Measurements from ENCODE around the gene NT5DC4. TPM values are rescaled to one million over a fixed set of nuclear protein-coding genes. Genes with fewer than 3 reads are reported as not detected.

The NT5DC4 gene
- total RNA-seq, 1 donor from 2014 or later = not detected

GRCh38 chr2:112691881-112692281, 28.9 kb upstream of the NT5DC4 start:
- H3K36me3 Mint-ChIP-seq (ENCODE audit: low read depth, unreplicated experiment) = no peaks in the 10 kb centered on the region
- TF ChIP-seq, protein P1, sequence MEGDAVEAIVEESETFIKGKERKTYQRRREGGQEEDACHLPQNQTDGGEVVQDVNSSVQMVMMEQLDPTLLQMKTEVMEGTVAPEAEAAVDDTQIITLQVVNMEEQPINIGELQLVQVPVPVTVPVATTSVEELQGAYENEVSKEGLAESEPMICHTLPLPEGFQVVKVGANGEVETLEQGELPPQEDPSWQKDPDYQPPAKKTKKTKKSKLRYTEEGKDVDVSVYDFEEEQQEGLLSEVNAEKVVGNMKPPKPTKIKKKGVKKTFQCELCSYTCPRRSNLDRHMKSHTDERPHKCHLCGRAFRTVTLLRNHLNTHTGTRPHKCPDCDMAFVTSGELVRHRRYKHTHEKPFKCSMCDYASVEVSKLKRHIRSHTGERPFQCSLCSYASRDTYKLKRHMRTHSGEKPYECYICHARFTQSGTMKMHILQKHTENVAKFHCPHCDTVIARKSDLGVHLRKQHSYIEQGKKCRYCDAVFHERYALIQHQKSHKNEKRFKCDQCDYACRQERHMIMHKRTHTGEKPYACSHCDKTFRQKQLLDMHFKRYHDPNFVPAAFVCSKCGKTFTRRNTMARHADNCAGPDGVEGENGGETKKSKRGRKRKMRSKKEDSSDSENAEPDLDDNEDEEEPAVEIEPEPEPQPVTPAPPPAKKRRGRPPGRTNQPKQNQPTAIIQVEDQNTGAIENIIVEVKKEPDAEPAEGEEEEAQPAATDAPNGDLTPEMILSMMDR (IDR thresholded peaks at IDR 0.05; ENCODE audit: unreplicated experiment) = no peak
- H3K4me3 Mint-ChIP-seq (ENCODE audit: unreplicated experiment) = no peak overlapping the region
- peaks cover 2% of the 10 kb centered on the region for H3K27me3 Mint-ChIP-seq (ENCODE audit: unreplicated experiment)
- H3K27ac Mint-ChIP-seq (ENCODE audit: unreplicated experiment) = peak overlapping the region; percentile 25
- H3K9me3 Mint-ChIP-seq (ENCODE audit: unreplicated experiment) = no peaks in the 10 kb centered on the region
- no peak for DNase-seq (ENCODE audit: low spot score)
- peaks cover 29% of the 10 kb centered on the region for H3K4me1 Mint-ChIP-seq (ENCODE audit: unreplicated experiment)

DNA sequence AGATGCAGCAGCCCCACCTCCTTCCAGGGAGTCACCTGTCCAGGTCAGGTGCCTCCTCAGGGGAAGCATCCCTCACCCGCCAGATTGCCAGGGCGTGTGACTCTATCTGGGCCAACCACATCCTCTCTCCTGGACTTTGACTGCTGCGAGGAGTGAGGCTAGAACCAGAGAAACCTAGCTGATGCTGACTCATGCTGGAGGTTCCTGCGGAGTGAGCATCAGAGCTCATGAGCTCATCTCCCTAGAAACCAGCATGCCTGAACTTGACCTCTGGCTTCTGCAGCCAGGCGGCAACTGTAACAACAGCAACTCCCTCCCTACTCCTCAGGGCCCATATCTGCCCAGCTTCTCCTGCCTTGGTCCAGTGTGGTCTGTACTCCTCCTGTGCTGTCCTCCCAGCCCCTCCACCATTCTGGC, 28.3 kb upstream of the NT5DC4 start:
- H3K9me3 Mint-ChIP-seq (ENCODE audit: unreplicated experiment) = no peaks in the 10 kb centered on the region
- H3K4me1 Mint-ChIP-seq (ENCODE audit: unreplicated experiment) = peaks cover 27% of the 10 kb centered on the region
- H3K27ac Mint-ChIP-seq (ENCODE audit: unreplicated experiment) = no peak overlapping the region
- DNase-seq (ENCODE audit: low spot score) = no peak
- H3K36me3 Mint-ChIP-seq (ENCODE audit: low read depth, unreplicated experiment) = no peaks in the 10 kb centered on the region
- no peak overlapping the region for H3K4me3 Mint-ChIP-seq (ENCODE audit: unreplicated experiment)
- TF ChIP-seq, protein P1 (IDR thresholded peaks at IDR 0.05; ENCODE audit: unreplicated experiment) = no peak
- peaks cover 2% of the 10 kb centered on the region for H3K27me3 Mint-ChIP-seq (ENCODE audit: unreplicated experiment)

DNA sequence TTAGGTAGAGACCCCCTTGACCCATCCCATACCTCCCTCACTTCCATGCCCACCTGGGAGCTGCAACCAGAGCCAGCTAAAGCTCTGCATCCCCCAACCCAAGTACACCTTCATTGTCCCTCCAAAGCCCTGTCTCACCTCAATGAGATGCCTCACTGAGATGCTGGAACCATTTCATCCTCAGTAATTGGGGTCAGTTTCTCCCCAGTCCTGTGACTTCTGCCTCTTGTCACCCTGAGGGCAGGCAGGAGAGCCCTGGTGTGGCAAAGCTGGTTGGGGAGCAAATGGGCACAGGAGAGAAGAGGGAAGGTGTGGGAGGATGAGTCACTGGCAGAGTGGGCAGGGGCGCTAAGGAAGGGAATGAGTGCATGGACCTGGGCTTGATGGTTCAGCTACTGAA, 27.9 kb upstream of the NT5DC4 start:
- DNase-seq (ENCODE audit: low spot score) = no peak
- TF ChIP-seq, protein P1 (IDR thresholded peaks at IDR 0.05; ENCODE audit: unreplicated experiment) = no peak
- no peaks in the 10 kb centered on the region for H3K9me3 Mint-ChIP-seq (ENCODE audit: unreplicated experiment)
- H3K27ac Mint-ChIP-seq (ENCODE audit: unreplicated experiment) = no peak overlapping the region
- H3K4me1 Mint-ChIP-seq (ENCODE audit: unreplicated experiment) = peaks cover 27% of the 10 kb centered on the region
- no peak overlapping the region for H3K4me3 Mint-ChIP-seq (ENCODE audit: unreplicated experiment)
- no peaks in the 10 kb centered on the region for H3K36me3 Mint-ChIP-seq (ENCODE audit: low read depth, unreplicated experiment)
- H3K27me3 Mint-ChIP-seq (ENCODE audit: unreplicated experiment) = peaks cover 2% of the 10 kb centered on the region

GRCh38 chr2:112693596-112693995, 27.2 kb upstream of the NT5DC4 start:
- peaks cover 22% of the 10 kb centered on the region for H3K4me1 Mint-ChIP-seq (ENCODE audit: unreplicated experiment)

DNA sequence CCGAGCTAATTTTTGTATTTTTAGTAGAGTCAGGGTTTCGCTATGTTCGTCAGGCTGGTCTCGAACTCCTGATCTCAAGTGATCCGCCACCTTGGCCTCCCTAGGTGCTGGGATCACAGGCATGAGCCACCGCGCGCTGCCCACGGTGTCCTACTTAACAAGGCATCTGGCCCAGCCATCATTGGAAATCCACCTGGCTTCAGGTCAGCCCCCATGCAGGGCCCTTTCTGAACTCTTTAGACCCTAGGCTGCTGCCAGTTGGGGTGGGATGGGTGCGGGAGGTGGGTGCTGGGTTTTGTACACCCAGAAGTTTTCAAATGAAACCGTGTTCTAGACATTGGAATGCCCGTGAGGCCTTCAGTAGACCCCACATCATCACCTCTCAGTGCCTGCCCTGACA, 26.6 kb upstream of the NT5DC4 start:
- Mint-ChIP-seq H3K36me3 (ENCODE audit: low read depth, unreplicated experiment) (no peaks in the 10 kb centered on the region), H3K27me3 (ENCODE audit: unreplicated experiment) (peaks cover 2% of the 10 kb centered on the region)

More at GRCh38 chr2:112693596-112693995, 27.2 kb upstream of the NT5DC4 start:
- H3K4me3 Mint-ChIP-seq (ENCODE audit: unreplicated experiment) = no peak overlapping the region
- H3K9me3 Mint-ChIP-seq (ENCODE audit: unreplicated experiment) = no peaks in the 10 kb centered on the region
- DNase-seq (ENCODE audit: low spot score) = no peak
- H3K27ac Mint-ChIP-seq (ENCODE audit: unreplicated experiment) = no peak overlapping the region
- TF ChIP-seq, protein P1 (IDR thresholded peaks at IDR 0.05; ENCODE audit: unreplicated experiment) = no peak
- H3K36me3 Mint-ChIP-seq (ENCODE audit: low read depth, unreplicated experiment) = no peaks in the 10 kb centered on the region
- peaks cover 2% of the 10 kb centered on the region for H3K27me3 Mint-ChIP-seq (ENCODE audit: unreplicated experiment)

More for the DNA sequence above, 26.6 kb upstream of the NT5DC4 start:
- Mint-ChIP-seq H3K4me1 (ENCODE audit: unreplicated experiment) (peaks cover 17% of the 10 kb centered on the region), H3K4me3 (ENCODE audit: unreplicated experiment) (no peak overlapping the region), H3K27ac (ENCODE audit: unreplicated experiment) (no peak overlapping the region), H3K9me3 (ENCODE audit: unreplicated experiment) (no peaks in the 10 kb centered on the region)
- TF ChIP-seq, protein P1 (IDR thresholded peaks at IDR 0.05; ENCODE audit: unreplicated experiment) = no peak
- DNase-seq (ENCODE audit: low spot score) = no peak
